GM21619 (cell line): ENCODE results near the gene SYNGAP1.
"Not testable (repeated sequence)": the region's sequence is repeated elsewhere in the genome, so short reads cannot be mapped to it uniquely, and the experiment has no call there.

ENCODE experiments used
- ATAC-seq: cut with Tn5 transposase; IDR thresholded peaks from one replicate; pipeline ENCODE4 v1.9.1; 2021; ENCODE audit not compliant: unreplicated experiment

SYNGAP1 gene

GRCh38 chr6:33459226-33459625 lies 39.4 kb downstream of the SYNGAP1 start:
- no peak for ATAC-seq

GRCh38 chr6:33466075-33466735 lies 46.3 kb downstream of the SYNGAP1 start:
- no peak for ATAC-seq

GRCh38 chr6:33467091-33467490 lies 47.2 kb downstream of the SYNGAP1 start:
- ATAC-seq: no peak

DNA sequence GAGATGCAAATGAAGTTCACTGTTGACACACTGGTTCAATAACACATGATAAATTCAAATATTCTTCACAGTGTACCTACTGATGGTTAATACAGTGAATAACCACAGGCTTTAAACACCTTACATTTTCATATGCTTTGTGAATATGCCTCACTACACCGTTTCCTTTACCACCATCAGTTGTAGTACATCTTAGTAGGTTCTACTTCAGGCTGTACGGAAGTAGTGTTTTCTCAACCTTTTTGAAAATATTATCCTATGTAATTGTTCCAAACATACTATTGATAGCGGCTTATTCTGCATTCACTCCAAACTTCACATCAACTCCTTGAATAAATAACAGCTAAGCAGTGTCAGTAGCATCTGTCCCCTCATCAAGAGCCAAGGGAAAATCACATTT lies 49.8 kb downstream of the SYNGAP1 start:
- ATAC-seq: no peak

DNA sequence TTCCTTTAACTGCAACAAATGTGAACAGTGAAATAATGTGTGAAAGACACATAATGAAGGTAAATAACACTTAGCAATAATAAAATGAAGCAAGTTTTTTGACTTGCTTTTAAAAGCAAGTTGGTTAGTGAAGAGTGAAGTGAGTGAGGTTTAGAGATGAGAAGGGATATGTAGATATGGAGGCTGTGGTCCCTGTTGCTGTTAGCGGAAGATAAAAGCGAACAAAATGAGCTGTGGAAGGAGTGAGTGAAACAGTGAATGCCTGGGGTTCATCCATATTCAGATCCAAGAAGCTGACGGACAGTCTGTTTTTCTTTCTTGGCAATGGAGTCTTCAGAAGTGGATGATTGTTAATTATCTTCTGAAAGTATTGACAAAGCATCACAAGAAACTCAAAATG lies 58.0 kb downstream of the SYNGAP1 start:
- no peak for ATAC-seq

DNA sequence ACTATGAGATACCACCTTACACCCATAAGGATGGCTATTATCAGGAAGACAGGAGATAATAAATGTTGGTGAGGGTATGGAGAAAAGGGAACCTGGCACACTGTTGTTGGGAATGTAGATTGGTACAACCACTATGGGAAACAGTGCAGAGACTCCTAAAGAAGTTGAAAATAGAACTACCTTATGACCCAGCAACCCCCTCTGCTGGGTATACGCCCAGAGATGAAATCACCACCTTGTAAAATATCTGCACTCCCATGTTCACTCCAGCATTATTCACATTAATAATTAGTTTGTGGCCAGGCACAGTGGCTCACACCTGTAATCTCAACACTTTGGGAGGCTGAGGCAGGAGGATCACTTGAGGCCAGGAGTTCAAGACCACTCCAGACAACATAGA lies 61.3 kb downstream of the SYNGAP1 start:
- no peak for ATAC-seq

- ATAC-seq: not testable (repeated sequence)
These were observed 62.8 kb downstream of the SYNGAP1 start for GRCh38 chr6:33482620-33483019.

DNA sequence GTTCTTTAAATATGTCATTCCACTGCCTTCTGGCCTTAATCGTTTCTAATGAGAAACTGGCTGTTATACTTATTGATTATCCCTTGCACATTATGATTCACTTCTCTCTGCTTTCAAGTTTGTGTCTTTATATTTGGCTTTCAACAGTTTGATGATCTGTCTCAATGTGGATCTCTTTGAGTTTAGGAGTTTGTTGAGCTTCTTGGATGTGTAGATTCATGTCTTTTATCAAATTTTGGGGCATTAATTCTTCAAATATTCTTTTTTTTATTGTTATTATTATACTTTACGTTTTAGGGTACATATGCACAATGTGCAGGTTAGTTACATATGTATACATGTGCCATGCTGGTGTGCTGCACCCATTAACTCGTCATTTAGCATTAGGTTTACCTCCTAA lies 63.8 kb downstream of the SYNGAP1 start:
- ATAC-seq: no peak

- ATAC-seq: not testable (repeated sequence)
These were observed 64.9 kb downstream of the SYNGAP1 start for GRCh38 chr6:33484673-33485262.

DNA sequence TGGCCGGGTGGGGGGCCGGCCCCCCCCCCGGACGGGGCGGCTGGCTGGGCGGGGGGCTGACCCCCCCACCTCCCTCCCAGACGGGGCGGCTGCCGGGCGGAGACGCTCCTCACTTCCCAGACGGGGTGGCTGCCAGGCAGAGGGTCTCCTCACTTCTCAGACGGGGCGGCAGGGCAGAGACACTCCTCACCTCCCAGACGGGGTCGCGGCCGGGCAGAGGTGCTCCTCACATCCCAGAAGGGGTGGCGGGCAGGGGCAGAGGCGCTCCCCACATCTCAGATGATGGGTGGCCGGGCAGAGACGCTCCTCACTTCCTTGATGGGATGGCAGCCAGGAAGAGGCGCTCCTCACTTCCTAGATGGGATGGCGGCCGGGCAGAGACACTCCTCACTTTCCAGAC lies 65.8 kb downstream of the SYNGAP1 start:
- ATAC-seq: not testable (repeated sequence)

DNA sequence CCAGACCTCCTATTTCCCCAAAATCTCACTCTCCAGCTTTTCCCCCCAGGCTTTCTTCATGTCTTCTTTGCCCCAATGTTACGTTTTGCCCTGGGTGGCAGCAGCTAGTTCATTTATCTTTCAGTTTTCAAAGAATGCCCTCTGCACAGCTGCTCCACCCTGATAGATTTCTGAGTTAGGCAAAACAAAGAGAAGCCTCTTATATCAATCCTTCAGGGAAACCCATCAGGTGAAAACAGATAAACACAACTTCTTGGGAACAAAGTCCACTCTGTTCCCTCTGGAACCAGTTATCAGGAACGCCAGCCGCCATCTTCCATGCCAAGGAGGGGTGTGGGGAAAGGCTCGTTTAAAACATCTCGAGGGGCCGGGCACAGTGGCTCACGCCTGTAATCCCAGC lies 68.5 kb downstream of the SYNGAP1 start:
- ATAC-seq: no peak

DNA sequence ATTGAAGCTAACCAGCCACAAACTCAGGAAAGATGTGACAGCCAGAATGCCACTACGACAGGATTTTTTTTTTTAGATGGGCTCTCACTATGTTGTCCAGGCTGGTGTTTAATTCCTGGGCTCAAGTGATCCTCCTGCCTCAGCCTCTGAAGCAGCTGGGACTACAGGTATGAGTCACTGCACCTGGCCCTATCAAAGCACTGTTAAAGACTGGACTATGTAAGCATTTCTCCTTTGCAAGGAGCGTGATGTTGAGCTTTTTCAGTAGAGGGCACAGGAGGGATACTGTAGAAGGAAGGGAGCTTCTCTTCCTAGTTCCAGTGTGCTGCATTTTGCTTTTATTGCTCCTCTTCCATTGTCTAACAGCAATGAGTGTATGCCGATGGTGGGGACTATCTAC lies 70.3 kb downstream of the SYNGAP1 start:
- no peak for ATAC-seq

GRCh38 chr6:33490621-33491020 lies 70.8 kb downstream of the SYNGAP1 start:
- no peak for ATAC-seq

DNA sequence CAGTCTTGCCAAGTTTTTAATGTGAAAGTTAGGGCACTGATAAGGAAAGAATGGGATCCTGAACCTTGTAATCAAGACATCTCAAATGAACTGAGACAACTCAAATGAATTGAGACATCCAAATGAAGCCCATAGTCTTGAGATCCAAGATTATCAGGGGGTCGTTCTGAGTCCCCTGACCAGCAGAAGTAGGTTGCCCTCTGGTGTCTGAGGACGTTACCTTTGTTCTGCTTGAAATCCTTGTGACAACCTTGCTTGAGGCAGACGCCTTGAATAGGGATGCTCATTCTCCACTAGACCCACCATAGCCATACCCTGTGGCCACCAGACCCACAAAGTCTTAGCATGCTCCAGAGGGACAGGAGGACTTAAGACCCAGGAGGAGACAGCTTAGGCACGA lies 72.2 kb downstream of the SYNGAP1 start:
- ATAC-seq: no peak

- no peak for ATAC-seq
These were observed 77.3 kb downstream of the SYNGAP1 start for GRCh38 chr6:33497157-33497556.

DNA sequence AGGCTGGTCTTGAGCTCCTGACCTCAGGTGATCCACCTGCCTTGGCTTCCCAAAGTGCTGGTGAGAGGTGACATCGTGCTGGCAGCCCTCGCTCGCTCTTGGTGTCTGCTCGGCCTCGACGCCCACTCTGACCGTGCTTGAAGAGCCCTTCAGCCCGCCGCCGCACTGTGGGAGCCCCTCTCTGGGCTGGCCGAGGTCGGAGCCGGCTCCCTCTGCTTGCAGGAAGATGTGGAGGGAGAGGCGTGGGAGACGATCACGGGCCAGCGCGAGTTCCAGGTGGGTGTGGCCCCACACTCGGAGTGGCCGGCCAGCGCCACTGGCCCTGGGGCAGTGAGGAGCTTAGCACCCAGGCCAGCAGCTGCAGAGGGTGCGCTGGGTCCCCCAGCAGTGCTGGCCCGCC lies 82.6 kb downstream of the SYNGAP1 start:
- ATAC-seq: no peak

- ATAC-seq: no peak
These were observed 84.6 kb downstream of the SYNGAP1 start for GRCh38 chr6:33504486-33504885.
